Mucosa of descending colon (tissue), 3 donors: ENCODE results near the gene KLK11. TPM values are rescaled to one million over a fixed set of nuclear protein-coding genes. Genes with fewer than 3 reads are reported as not detected.

Source experiments
- ATAC-seq: fragments of 200-7000 bp; cut with Tn5 transposase; one replicate; pipeline ENCODE4 v1.9.1; 2020; ENCODE audit warnings: mild to moderate bottlenecking, moderate library complexity
- DNase-seq, 3 donors: peaks; one replicate each; pipeline ENCODE4 v3.0.0-alpha.2; 2020
- H3K36me3 ChIP-seq: fragments of 200-600 bp; one replicate; pipeline ENCODE4 v1.8.0; 2021; ENCODE audit warnings: low read depth, mild to moderate bottlenecking
- H3K4me1 ChIP-seq: fragments of 200-600 bp; one replicate; pipeline ENCODE4 v1.8.0; 2021; ENCODE audit warnings: low read depth, mild to moderate bottlenecking
- H3K4me3 ChIP-seq: fragments of 200-600 bp; one replicate; pipeline ENCODE4 v1.8.0; 2021; ENCODE audit warnings: mild to moderate bottlenecking
- H3K9me3 ChIP-seq: fragments of 200-600 bp; one replicate; pipeline ENCODE4 v1.8.0; 2021; ENCODE audit warnings: mild to moderate bottlenecking
- CTCF ChIP-seq: fragments of 200-600 bp; IDR thresholded peaks from one replicate; pipeline ENCODE4 v1.8.0; 2022; ENCODE audit warnings: antibody characterized with exemption, mild to moderate bottlenecking
- intact Hi-C, 2 donors: fragments of 100-400 bp; cut with DNase I in 1 of 2; cut with micrococcal nuclease in 1 of 2; formaldehyde crosslinking; loops; one replicate each; pipeline versions ENCODE4 v1.11.0 to v1.11.1; 2022; cut with DNase I, micrococcal nuclease
- total RNA-seq, 3 donors: library from RNA; stranded (reverse); fragmentation: NEBNext Ultra II Directional in 2 of 3; extraction: Animal tissue kit (Norgen Biotek cat#: 25700) in 2 of 3; gene quantifications; one replicate each; pipeline versions ENCODE4 v1.2.1 to v1.2.4, GENCODE V29; 2021 to 2023
- donor health status: DM: no; HTN: no; CAD: no; lungs with moderate emphysema.
- donor health status: DM: no; HTN: no; CAD: no.
- donor health status: DM: no; HTN: yes; CAD: no.

Gene KLK11
- total RNA-seq, 3 donors from 2014 or later: 0.38 to 1.0 (median 0.72) TPM

- no peaks in the 10 kb centered on the region for H3K9me3 ChIP-seq
- no peak for TF ChIP-seq CTCF
- H3K4me3 ChIP-seq: no peak overlapping the region
- intact Hi-C loops: no loop called here
- DNase-seq (no peak), ATAC-seq (no peak)
- H3K36me3 ChIP-seq: no peaks in the 10 kb centered on the region
- H3K4me1 ChIP-seq: no peaks in the 10 kb centered on the region
Measured at GRCh38 chr19:51036519-51036918, 10.1 kb upstream of the KLK11 start.

- TF ChIP-seq CTCF: no peak
- intact Hi-C loops: no loop called here
Measured at GRCh38 chr19:51034704-51035103, 8.3 kb upstream of the KLK11 start, which contains the start of gene KLK12. Gene KLK12, minus strand, starts transcription at chr19:51035002. Its CDS starts 381 bp downstream, at chr19:51034621.

GRCh38 chr19:51031880-51032225 is 5.4 kb upstream of the KLK11 start:
- ATAC-seq: no peak
- intact Hi-C loops: no loop called here
- Histone ChIP-seq H3K36me3 (no peaks in the 10 kb centered on the region), H3K4me1 (no peaks in the 10 kb centered on the region), H3K4me3 (no peak overlapping the region), H3K9me3 (no peaks in the 10 kb centered on the region)
- DNase-seq: no peak
- no peak for TF ChIP-seq CTCF

More at GRCh38 chr19:51034704-51035103, 8.3 kb upstream of the KLK11 start, which contains the start of gene KLK12:
- no peaks in the 10 kb centered on the region for H3K36me3 ChIP-seq
- no peak within 1 kb of the TSS for H3K4me3 ChIP-seq
- H3K4me1 ChIP-seq: no peaks in the 10 kb centered on the region
- DNase-seq (no peak), ATAC-seq (peak; percentile 25)
- H3K9me3 ChIP-seq: no peaks in the 10 kb centered on the region

- intact Hi-C loops: no loop called here
- Histone ChIP-seq H3K4me3 (no peak overlapping the region), H3K4me1 (no peaks in the 10 kb centered on the region), H3K9me3 (no peaks in the 10 kb centered on the region), H3K36me3 (no peaks in the 10 kb centered on the region)
- no peak for DNase-seq
- no peak for ATAC-seq
- no peak for TF ChIP-seq CTCF
Measured at GRCh38 chr19:51031220-51031879, 4.9 kb upstream of the KLK11 start.

GRCh38 chr19:51030631-51031030 is 4.2 kb upstream of the KLK11 start:
- TF ChIP-seq CTCF: no peak
- no peak for DNase-seq
- intact Hi-C loops: no loop called here
- no peaks in the 10 kb centered on the region for H3K9me3 ChIP-seq
- no peak for ATAC-seq
- no peaks in the 10 kb centered on the region for H3K4me1 ChIP-seq
- no peak overlapping the region for H3K4me3 ChIP-seq
- H3K36me3 ChIP-seq: no peaks in the 10 kb centered on the region

GRCh38 chr19:51029718-51030117 is 3.3 kb upstream of the KLK11 start:
- ATAC-seq: no peak

More at GRCh38 chr19:51029718-51030117, 3.3 kb upstream of the KLK11 start:
- Histone ChIP-seq H3K36me3 (no peaks in the 10 kb centered on the region), H3K9me3 (no peaks in the 10 kb centered on the region), H3K4me3 (no peak overlapping the region), H3K4me1 (no peaks in the 10 kb centered on the region)
- TF ChIP-seq CTCF: no peak
- intact Hi-C loops: no loop called here
- no peak for DNase-seq
